ENCODE data around the gene DDX56.
"Not testable (repeated sequence)": the region's sequence is repeated elsewhere in the genome, so short reads cannot be mapped to it uniquely, and the experiment has no call there.

Gene DDX56

DNA sequence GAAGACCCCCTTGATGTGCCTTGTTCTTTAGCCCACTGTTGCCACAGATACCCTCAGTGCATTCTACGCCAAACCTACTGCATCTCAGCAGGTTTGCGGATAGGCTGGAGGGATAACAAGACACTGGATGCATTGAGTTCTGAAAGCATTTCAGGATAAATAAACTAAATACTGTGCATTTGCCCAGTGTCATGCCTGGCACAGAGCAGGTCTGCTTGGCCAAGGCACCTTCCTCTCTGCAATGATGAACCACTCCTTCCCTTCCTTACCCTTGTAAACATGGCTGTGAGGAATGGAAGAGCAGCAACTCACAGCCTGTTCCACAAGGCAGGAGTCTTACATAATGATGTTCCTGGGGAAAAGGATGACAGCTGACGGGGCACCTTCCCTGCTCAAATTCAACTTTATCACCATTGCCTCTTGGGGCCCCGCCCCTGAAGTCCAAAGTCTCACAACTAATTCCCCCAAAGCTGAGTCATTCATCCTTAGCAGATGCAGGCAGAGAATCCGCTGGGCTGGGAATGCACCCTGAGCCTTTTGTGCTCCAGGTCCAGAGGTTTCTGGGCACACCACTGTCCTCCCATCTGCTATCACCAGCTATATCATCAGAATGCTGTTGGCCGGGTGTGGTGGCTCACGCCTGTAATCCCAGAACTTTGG, 11.6 kb downstream of the DDX56 start:
- DNase-seq: no peak

DNA sequence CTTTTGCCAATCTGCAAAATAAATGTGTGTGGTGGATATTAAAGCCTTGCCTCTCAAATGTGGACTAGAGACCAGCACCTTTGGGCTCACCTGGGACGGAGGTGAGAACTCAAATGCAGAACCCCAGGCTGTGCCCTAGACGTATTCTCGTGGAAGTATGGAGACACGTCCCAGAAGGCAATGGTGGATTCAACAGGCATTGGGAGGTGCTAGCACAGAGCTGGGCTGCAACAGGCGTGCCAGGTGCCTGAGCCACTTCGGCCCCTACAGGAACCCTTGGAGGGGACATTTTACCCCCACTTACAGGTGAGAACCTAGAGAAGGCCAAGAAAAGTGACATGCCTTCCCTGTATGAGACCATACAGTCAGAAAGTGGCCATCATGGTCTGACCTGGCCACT, 12.2 kb downstream of the DDX56 start:
- DNase-seq: no peak

DNA sequence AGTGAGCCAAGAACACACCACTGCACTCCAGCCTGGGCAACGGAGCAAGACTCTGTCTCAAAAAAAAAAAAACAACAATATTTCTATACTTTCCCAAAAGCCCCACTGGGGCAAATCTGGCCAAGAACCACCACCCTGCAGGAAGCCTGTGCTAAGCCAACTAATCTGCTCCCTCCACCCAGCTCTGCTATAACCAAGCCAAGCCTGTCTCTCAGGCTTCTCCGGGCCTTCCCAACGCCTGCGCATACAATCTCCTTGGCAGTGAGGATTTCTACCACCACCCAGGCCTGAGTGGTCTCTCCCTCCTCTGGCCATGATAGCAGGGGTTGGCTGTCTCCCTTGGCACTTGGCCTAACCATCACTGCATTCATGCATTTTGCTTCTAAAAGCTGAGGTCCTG, 14.2 kb downstream of the DDX56 start:
- no peak for DNase-seq

DNA sequence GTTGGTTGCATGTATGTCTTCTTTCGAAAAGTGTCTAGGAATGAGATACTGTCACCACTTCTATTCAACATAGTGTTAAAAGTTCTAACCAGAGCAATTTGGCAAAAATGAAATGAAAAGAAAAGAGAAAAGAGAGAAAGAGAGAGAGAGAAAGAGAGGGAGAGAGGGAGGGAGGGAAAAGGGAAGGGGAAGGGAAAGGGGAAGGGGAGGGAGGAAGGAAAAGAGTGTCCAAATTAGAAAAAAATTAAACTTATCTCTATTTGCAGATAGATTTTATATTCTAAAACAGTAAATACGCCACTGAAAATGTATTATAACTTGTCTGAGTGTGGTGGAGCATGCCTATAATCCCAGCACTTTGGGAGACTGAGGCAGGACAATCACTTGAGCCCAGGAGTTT, 16.2 kb downstream of the DDX56 start:
- no peak for DNase-seq

DNA sequence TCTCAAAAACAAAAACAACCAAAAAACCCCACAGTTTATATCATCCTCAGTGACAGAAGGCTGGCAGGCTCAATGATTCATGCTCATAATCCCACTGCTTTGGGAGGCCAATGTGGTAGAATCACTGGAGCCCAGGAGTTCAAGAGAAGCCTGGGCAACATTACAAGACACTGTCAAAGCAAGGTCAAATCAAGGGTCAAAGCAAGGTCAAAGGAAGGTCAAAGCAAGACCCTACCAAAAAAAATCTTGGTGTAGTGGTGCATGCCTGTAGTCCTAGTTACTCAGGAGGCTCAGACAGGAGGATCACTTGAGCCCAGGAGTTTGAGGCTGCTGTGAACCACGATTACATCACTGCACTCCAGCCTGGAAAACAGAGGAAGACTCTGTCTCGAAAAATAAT, 18.4 kb downstream of the DDX56 start:
- no peak for DNase-seq

DNA sequence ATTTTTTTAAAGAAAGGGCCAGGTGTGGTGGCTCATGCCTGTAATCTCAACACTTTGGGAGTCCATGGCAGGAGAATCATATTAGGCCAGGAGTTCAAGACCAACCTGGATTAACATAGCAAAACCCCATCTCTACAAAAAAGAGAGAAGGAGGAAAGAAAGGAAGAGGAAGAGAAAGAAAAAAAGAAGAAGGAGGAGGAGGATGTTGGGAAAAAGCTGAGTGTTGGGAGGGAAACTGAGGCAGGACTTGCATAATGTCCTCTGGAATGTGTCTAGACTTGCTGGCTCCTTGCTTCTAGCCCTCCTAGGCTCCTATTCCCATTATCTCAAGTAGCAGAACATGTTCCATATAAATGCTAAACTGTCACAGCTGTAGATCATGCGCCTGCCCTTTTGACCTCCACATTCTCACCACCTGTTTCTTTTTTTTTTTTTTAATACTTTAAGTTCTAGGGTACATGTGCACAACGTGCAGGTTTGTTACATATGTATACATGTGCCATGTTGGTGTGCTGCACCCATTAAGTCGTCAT, 21.2 kb downstream of the DDX56 start:
- not testable (repeated sequence) for DNase-seq

DNA sequence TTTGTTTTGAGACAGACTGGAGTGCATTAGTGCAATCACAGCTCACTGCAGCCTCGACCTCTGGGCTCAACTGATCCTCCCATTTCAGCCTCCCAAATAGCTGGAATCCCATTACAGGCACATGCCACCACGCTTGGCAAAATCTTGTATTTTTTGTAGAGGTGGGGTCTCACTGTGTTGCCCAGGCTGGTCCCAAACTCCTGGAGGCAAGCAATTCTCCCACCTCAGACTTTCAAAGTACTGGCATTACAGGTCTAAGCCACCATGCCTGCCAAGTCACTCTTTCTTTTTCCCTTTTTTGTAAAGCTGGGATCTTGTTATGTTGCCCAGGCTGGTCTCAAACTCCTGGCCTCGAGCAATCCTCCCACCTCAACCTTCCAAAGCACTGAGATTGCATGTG, 24.3 kb downstream of the DDX56 start:
- no peak for DNase-seq

DNA sequence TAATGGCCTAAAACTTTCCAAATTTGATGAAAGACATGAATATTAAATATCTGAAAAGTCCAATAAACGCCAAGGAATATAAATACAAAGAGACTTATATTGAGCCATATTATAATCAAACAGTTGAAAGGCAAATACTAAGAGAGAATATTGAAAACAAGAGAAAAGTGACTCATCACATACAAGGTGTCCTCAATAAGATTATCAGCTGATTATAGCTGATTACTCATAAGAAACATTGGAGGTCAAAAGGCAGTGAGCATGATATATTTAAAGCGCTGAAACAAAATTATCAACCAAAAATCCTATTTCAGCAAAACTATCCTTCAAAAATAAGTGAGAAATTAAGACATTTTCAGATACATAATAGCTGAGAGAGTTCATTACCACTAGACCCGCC, 24.8 kb downstream of the DDX56 start:
- DNase-seq: no peak

DNA sequence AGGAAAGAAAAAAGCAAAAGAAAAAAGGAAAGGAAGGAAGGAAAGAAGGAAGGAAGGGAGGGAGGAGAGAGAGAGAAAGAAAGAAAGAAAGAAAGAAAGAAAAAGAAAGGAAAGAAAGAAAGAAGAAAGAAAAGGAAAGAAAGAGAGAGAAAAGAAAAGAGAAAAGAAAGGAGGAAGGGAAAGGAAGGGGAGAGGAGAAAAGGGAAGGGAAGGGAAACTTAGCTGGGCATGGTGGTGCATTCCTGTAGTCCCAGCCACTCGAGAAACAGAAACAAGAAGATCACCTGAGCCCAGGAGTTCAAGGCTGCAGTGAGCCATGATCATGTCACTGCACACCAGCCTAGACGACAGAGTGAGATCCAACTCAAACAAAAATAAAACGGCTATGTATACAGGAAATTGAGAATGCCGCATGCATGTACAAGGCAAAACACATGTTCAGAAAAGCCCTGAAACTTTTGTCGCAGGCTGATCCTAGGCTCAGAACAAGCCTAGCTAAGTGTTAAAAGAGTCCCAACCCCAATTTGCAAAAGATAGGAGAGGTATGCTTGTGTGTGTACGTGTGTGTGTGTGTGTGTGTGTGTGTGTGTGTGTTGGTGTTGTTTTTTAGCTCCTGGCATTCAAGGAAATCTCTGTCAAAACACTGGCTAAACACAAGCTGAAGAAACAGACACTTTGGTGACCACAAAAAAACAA, 26.0 kb downstream of the DDX56 start:
- DNase-seq: no peak

DNA sequence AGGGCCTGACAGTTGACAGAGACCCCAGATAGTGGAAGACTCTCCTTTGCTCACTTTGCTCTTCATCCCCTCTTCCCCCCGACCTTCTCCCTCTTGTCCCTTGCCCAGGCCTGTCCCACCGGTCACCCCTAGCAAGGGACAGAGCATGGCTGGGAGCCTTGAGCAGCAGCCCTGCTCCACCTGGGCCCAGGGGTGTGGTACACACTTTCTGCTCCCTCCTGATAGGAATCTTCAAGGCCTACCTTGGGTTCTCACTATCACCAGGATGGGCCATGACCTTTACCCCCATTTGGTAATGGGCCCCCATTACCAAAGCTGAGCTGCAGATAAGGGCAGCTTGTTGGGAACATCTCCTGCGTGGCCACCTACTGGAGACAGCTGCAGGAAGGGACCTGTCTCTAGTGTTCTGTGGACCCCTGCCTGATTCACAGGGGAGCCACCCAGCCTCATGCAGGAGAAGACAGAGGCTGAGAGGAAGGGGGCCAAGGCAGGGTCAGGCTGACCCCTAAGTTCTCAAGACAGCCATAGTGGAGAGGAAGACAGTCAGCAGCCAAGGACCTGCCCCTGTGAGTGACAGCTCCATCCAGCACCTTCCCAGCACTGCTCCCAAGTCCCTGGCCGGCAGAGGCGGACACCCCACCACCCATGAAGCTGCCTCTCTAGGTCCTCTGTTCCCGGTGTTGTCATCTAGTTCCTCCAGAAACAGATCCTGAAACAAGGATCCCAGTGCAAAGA, 31.7 kb downstream of the DDX56 start:
- DNase-seq: no peak

DNA sequence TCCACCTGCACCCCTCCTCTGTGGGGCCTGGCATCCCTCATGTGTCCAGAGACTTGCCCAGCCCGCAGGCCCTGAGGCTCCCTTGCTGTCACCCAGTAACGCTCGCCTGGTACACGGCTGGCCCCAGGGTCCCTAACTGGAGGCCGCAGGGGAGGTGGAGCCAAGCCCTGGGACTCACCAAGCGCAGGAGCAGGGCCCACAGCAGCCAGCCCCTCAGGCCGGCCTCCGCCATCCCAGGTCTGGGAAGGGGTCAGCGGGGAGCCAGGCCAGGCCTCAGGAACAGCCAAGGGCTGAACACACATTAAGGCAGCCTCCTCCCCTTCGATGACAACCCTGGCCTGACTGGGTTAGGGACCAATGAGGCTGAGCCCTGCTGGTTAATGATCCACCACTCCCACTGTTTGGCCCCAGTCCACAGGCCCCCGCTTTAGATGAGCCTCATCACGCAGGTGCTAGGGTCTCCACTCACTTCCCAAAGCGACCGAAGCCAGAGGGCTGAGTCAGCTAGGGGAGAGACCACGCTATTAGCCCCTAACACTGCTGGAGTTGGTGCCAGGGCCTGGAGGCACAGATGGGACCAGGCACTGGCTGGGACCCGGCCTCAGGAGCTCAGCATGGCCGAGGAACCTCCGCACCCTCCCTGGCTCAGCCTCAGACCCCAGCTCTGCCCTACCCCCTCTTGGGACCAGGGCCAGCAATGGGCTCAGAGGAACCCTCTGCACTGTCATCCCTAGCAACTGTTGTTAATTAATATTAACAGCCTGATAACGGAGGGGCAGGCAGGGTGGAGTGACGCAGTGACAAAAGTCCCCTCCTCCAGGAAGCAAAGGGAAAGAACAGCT, 32.5 kb downstream of the DDX56 start, which contains the start of gene NPC1L1:
NPC1L1 (minus strand) TSS at position 303 of the 842 bp plus-strand sequence; CDS start at position 232, 71 bp downstream.
- DNase-seq: no peak

DNA sequence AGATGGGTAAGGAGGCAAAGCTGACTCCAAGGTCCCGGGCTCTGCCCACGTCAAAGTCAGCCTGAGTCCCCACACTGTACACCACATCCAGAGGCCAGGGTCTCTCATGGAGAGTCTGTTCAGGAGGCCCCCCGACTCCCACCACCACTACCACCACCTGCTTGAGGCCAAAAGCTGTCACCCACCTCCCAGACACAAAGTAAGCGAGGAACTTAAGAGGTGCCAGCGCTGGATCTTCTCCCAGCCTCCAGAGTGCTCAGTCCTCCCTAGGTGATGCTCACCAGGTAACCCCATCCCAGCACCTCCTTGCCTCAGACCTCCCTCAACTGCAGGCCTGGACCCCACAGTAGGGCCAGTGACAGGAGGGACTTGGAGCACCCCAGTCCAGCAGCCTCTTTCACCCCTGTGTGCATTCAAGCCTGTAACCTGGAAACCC, 33.1 kb downstream of the DDX56 start:
- no peak for DNase-seq

DNA sequence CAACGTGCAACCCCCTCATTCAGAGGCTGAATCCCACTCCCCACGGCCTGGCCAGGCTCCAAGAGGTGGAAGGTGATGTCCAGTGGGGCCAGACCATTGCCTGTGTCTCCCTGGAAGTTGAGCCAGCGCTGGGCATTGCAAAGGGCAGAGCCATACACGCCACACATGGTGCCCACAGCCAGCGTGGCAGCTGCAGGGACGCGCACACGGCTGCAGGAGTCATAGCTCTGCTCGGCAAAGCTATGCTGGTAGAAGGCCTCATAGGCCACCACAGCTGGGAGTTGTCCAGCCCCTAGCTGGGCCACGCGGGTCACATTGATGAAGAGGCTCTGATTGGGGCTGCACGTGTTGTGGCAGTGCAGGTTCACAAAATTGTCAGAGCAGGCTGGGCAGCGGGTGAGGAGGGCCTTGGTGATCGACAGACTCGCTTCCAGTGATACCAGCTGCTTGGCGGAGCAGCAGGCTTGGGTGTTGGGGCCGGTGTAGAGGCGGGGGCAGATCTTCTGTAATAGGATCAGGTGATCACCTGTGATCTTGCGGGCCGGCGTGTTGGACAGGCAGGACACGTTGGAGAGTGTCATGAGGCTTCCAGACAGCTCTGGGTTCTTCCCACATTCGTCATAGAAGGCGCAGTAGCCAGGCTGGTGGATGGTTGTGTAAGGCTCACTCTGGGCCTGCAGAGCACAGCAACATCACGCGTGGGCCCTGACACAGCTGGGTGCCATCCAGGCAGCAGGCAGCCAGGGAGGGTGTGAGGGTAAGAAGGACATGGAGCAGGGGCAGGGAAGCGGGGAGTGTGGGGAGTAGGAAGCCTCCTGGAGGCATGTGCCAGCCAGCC, 33.8 kb downstream of the DDX56 start:
- no peak for DNase-seq

DNA sequence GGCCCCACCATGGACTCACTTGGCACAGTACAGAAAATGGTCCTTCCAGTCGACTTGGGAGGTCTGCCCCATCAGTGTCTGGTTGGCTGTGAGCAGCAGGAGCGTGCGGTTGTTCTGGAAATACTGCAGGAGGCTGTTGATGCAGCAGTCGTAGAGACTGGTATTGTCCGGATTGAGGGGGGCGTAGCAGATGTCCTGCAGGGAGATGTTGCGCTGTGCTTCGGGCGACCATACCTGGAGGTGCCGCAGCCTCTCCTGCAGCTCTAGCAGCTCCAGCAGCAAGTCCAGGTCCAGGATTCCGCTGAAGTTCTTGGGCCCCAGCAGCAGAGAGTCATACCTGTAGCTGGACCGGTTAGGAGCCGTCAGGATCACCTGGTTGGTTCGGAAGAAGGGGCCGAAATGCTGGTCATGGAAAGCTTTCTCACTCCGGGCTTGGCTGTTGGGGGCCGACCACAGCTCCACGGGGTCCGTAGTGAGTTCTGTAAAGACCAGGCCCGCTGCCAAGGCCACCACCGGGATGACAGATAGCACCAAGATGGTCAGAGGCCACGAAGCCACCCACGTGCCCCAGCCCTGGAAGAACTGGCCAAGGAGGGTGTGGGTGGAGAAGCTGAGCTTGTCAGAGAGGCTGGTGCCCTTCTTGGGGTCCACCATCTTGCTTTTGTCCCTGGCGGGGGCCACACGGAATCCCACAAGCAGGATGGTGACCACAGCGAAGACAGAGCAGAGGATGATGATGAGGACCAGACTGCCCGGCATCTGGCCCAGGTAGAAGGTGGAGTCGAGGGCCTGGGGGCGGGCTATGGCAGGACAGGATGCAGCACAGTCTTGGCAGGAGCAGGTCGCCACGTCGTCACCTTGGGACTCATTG, 34.7 kb downstream of the DDX56 start:
- DNase-seq: no peak

DNA sequence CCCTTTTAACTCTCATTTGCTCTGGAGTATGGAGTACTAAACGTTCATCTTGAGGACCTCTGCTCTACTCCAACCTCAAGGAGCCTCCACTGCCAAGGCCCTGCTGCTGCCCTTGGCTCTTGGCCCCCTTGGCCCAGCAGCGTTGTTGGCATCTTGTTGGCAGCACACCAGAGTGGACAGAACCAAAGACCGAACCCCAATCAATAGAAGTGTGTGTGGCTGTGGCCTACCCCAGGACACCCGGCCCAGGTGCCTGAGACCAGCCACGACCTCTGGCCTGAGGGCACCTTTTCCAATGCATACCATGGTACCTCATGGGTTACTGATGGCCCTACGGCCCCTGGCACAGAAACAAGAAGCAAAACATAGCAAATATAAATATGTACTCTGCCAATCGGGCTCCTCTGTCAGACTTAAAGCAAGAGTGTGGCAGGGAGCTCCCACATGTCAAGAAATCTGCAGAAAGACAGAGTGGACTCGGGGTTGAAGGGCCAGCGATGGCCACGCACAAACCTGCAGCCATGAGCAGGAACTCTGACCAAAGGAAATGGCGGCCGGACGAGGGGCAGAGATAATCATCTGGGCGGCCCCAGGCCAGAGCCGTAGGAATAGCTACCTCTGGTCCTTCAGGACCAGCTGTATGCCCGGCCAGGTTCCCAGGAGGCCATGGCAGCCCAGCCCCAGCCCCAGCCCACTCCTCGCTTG, 35.5 kb downstream of the DDX56 start:
- no peak for DNase-seq

DNA sequence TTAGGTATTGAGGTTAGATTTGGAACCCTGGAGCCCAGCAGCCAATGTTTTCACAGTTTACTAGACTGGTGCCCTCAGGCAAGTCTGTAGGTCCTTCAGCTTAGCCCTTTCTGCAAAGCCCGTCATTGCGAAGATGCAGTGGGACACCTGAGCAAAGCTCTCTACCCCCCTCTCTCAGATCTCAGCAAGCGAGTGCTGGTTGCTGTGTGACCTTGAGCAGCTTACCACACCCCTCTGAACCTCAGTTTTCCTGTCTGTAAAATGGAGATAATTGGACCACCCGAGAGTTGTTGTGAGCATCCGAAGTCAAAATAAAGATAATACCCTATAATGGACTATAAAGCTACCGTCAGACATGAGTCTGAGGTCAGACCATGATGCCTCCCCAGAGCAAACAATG, 36.3 kb downstream of the DDX56 start:
- DNase-seq: no peak

DNA sequence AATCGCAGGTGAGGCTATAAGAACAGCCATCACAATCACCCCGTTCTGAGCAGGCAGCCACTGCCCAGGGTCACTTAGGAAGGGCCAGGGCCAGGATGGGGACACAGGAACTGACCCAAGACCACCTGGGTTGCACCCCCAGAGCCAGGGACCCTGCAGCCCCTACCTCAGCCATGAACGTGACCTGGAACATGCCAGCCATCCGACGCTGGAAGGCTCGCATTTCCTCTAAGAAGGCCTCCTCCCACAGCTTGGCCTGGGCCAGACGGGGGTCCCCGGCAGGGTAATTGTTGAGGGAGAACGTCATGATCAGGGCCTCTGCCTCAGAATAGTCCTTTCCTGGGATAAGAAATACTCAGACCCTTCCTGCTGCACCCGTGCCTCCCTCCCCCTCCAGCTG, 37.6 kb downstream of the DDX56 start:
- DNase-seq: no peak

DNA sequence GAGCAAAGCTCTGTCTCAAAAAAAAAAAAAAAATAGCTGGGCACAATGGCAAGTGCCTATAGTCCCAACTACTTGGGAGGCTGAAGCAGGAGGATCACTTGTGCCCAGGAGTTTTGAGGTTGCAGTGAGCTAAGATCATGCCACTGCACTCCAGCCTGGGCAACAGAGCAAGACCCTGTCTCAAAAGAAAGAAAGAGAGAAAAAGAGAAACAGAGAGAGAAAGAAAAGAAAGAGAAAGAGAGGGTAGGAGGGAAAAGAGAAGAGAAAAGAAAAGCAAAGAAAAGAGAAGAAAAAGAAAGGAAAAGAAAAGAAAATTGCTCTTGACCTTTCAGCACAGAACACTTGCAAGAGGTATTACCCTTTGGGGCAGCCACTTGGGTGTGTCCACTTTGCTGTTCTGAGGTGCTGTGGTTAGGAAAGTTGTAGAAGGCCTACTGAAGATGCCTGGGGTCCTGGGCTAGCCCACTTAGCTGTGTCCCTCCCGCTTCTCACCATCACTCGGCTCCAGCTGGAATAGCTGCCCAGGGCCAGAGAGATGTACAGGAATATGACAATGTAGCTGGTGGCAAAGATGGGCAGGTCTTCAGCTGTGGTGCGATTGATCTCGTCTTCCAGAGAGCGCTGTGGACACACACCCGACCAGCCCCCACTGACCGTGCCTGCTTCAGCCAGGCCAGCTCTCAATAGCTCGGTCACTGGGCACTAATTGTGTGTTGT, 38.2 kb downstream of the DDX56 start:
- no peak for DNase-seq

DNA sequence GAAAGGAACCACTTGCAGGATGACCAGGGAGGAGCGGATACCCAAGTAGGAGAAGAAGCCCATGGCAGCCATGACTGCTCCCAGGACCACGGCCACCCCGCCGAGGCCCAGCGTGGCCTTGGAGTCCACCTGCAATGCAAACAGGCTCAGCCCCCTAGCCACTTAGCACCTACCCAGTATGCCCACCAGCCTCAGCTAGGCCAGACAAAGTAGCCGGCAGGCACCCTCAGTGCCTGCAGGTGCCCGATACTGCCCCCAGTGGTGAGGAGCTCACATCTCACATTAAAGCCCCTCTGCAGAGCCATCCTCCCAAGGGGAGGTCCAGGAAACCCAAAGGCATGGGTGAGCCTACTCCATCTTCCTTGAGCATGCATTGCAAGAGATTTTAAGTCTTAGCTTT, 39.2 kb downstream of the DDX56 start:
- DNase-seq: peak; percentile 38
